ENCODE measurements around the gene WWOX.

DNA sequence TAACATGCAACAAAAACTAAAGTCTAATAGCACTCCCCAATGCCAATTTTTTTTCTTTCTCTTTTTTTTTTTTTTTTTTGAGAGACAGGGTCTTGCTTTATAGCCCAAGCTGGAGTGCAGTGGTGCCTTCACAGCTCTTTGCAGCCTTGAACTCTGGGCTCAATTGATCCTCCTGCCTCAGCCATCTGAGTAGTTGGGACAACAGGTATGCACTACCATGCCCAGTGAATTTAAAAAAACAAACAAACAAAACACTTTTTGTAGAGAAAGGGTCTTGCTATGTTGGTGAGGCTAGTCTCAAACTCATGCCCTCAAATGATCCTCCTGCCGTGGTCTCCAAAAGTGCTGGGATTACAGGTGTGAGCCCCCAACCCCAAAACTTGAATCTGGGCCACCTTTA, 632.3 kb downstream of the WWOX start:
- TF ChIP-seq, protein P1, sequence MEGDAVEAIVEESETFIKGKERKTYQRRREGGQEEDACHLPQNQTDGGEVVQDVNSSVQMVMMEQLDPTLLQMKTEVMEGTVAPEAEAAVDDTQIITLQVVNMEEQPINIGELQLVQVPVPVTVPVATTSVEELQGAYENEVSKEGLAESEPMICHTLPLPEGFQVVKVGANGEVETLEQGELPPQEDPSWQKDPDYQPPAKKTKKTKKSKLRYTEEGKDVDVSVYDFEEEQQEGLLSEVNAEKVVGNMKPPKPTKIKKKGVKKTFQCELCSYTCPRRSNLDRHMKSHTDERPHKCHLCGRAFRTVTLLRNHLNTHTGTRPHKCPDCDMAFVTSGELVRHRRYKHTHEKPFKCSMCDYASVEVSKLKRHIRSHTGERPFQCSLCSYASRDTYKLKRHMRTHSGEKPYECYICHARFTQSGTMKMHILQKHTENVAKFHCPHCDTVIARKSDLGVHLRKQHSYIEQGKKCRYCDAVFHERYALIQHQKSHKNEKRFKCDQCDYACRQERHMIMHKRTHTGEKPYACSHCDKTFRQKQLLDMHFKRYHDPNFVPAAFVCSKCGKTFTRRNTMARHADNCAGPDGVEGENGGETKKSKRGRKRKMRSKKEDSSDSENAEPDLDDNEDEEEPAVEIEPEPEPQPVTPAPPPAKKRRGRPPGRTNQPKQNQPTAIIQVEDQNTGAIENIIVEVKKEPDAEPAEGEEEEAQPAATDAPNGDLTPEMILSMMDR (conservative IDR thresholded peaks at IDR 0.05) = no peak
- no peak for TF ChIP-seq EZH2 (IDR thresholded peaks at IDR 0.05; ENCODE audit: low read depth)

Data from PC-9 (cell line).